SK-N-SH treated with all-trans-retinoic acid at 6 μM for 48 hours (cell line): ENCODE results near the gene MAN1A2.

ENCODE experiments used
- ATAC-seq: fragments of 200-7000 bp; cut with Tn5 transposase; 3 replicates; pipeline ENCODE4 v1.9.1; 2020; ENCODE audit warnings: mild to moderate bottlenecking, moderate library complexity
- ARNTL ChIP-seq: fragments of 450-650 bp; formaldehyde crosslinking; IDR thresholded peaks from 2 replicates; pipeline ENCODE4 v1.5.0; 2020; ENCODE audit warnings: low read depth, mild to moderate bottlenecking, moderate library complexity, borderline replicate concordance
- BACH2 ChIP-seq: fragments of 250-450 bp; sonication (Bioruptor Pico); IDR thresholded peaks from 2 replicates; pipeline ENCODE4 v1.9.0; 2021; ENCODE audit warnings: mild to moderate bottlenecking, borderline replicate concordance
- CREB5 ChIP-seq: fragments of 250-450 bp; sonication (Bioruptor Pico); IDR thresholded peaks from 2 replicates; pipeline ENCODE4 v1.5.1; 2020; ENCODE audit warnings: low read depth, mild to moderate bottlenecking, moderate library complexity
- CSDC2 ChIP-seq: fragments of 250-450 bp; sonication (Bioruptor Pico); IDR thresholded peaks from 2 replicates; pipeline ENCODE4 v1.5.0; 2020; ENCODE audit warnings: mild to moderate bottlenecking, moderate library complexity
- CSRNP3 ChIP-seq: fragments of 250-450 bp; sonication (Bioruptor Pico); IDR thresholded peaks from 2 replicates; pipeline ENCODE4 v1.5.1; 2021; ENCODE audit warnings: mild to moderate bottlenecking, moderate library complexity
- ESRRG ChIP-seq: fragments of 250-450 bp; sonication (Bioruptor Pico); IDR thresholded peaks from 2 replicates; pipeline ENCODE4 v1.6.1; 2021; ENCODE audit warnings: mild to moderate bottlenecking
- GLIS3 ChIP-seq: fragments of 250-450 bp; sonication (Bioruptor Pico); IDR thresholded peaks from 2 replicates; pipeline ENCODE4 v1.5.0; 2020; ENCODE audit warnings: mild to moderate bottlenecking, moderate library complexity
- ISL1 ChIP-seq: fragments of 250-450 bp; sonication (Bioruptor Pico); IDR thresholded peaks from 2 replicates; pipeline ENCODE4 v2.1.2; 2022; ENCODE audit warnings: mild to moderate bottlenecking, moderate library complexity
- PATZ1 ChIP-seq: fragments of 250-450 bp; sonication (Bioruptor Pico); IDR thresholded peaks from 2 replicates; pipeline ENCODE4 v1.8.0; 2020; ENCODE audit warnings: mild to moderate bottlenecking, moderate library complexity, borderline replicate concordance
- POU6F1 ChIP-seq: fragments of 250-450 bp; sonication (Bioruptor Pico); IDR thresholded peaks from 2 replicates; pipeline ENCODE4 v1.8.0; 2021; ENCODE audit warnings: low read depth, mild to moderate bottlenecking, moderate library complexity, borderline replicate concordance
- RARB ChIP-seq: fragments of 250-450 bp; sonication (Bioruptor Pico); IDR thresholded peaks from 2 replicates; pipeline ENCODE4 v1.8.0; 2021; ENCODE audit warnings: mild to moderate bottlenecking, moderate library complexity
- SNAI2 ChIP-seq: fragments of 250-450 bp; sonication (Bioruptor Pico); IDR thresholded peaks from 2 replicates; pipeline ENCODE4 v1.5.0; 2020; ENCODE audit warnings: mild to moderate bottlenecking, moderate library complexity
- TCF4 ChIP-seq: fragments of 250-450 bp; sonication (Bioruptor Pico); IDR thresholded peaks from 2 replicates; pipeline ENCODE4 v1.8.0; 2021; ENCODE audit warnings: mild to moderate bottlenecking, moderate library complexity, borderline replicate concordance
- TSHZ2 ChIP-seq: fragments of 250-450 bp; sonication (Bioruptor Pico); IDR thresholded peaks from 2 replicates; pipeline ENCODE4 v1.5.0; 2020; ENCODE audit warnings: mild to moderate bottlenecking, moderate library complexity
- ZC3H10 ChIP-seq: fragments of 250-450 bp; sonication (Bioruptor Pico); IDR thresholded peaks from 2 replicates; pipeline ENCODE4 v1.5.1; 2021; ENCODE audit warnings: mild to moderate bottlenecking, moderate library complexity
- ZFP3 ChIP-seq: fragments of 250-450 bp; sonication (Bioruptor Pico); IDR thresholded peaks from 2 replicates; pipeline ENCODE4 v1.5.0; 2020; ENCODE audit warnings: mild to moderate bottlenecking, moderate library complexity
- ZFP30 ChIP-seq: fragments of 450-650 bp; formaldehyde crosslinking; IDR thresholded peaks from 2 replicates; pipeline ENCODE4 v1.5.0; 2022; ENCODE audit warnings: mild to moderate bottlenecking, moderate library complexity
- ZNF565 ChIP-seq: fragments of 450-650 bp; formaldehyde crosslinking; conservative IDR thresholded peaks from 2 replicates; pipeline ENCODE4 v1.5.0; 2020; ENCODE audit warnings: low read depth, mild to moderate bottlenecking, moderate library complexity
- ZNF70 ChIP-seq: fragments of 450-650 bp; formaldehyde crosslinking; IDR thresholded peaks from 2 replicates; pipeline ENCODE4 v1.5.0; 2020; ENCODE audit warnings: mild to moderate bottlenecking, moderate library complexity
- ZNF8 ChIP-seq: fragments of 450-650 bp; formaldehyde crosslinking; IDR thresholded peaks from 2 replicates; pipeline ENCODE4 v1.5.0; 2020; ENCODE audit warnings: mild to moderate bottlenecking, moderate library complexity

The MAN1A2 gene

GRCh38 chr1:117572546-117572945 lies 205.3 kb downstream of the MAN1A2 start:
- TF ChIP-seq ZFP30 (CRISPR knock-in tag) (no peak), CSRNP3 (CRISPR knock-in tag) (no peak), ARNTL (CRISPR knock-in tag) (no peak), CREB5 (CRISPR knock-in tag) (no peak), ZC3H10 (no peak), POU6F1 (CRISPR knock-in tag) (no peak), CSDC2 (CRISPR knock-in tag) (no peak), TSHZ2 (CRISPR knock-in tag) (no peak), ZFP3 (CRISPR knock-in tag) (no peak), GLIS3 (CRISPR knock-in tag) (no peak), BACH2 (CRISPR knock-in tag) (no peak), ZNF70 (CRISPR knock-in tag) (no peak), ESRRG (CRISPR knock-in tag) (no peak), ZNF565 (CRISPR knock-in tag) (no peak)
- no peak for ATAC-seq

GRCh38 chr1:117573386-117574023 lies 206.3 kb downstream of the MAN1A2 start:
- TF ChIP-seq PATZ1: no peak
- TF ChIP-seq ZNF70 (CRISPR knock-in tag): no peak
- TF ChIP-seq ZC3H10: no peak
- no peak for TF ChIP-seq ISL1 (CRISPR knock-in tag)
- TF ChIP-seq TCF4: no peak
- TF ChIP-seq CREB5 (CRISPR knock-in tag): no peak
- TF ChIP-seq ARNTL (CRISPR knock-in tag): no peak
- TF ChIP-seq BACH2 (CRISPR knock-in tag): no peak
- no peak for TF ChIP-seq POU6F1 (CRISPR knock-in tag)
- TF ChIP-seq CSDC2 (CRISPR knock-in tag): no peak
- TF ChIP-seq ZNF8 (CRISPR knock-in tag): no peak
- TF ChIP-seq SNAI2 (CRISPR knock-in tag): no peak
- TF ChIP-seq RARB (CRISPR knock-in tag): no peak
- TF ChIP-seq CSRNP3 (CRISPR knock-in tag): no peak
- no peak for TF ChIP-seq GLIS3 (CRISPR knock-in tag)
- no peak for TF ChIP-seq ZFP3 (CRISPR knock-in tag)
- no peak for ATAC-seq
